Measurements from ENCODE around the gene TCP11L2. TPM values are rescaled to one million over a fixed set of nuclear protein-coding genes. Genes with fewer than 3 reads are reported as not detected.
A peak's percentile ranks its signal among the peaks of the same experiment; 100 is the strongest.

TCP11L2 gene
- total and polyA plus RNA-seq, 2 of the 13 experiments (the other 11 are each of a cell fraction or from before 2014, with no cell fraction given) = 4.6 to 24.1 TPM

GRCh38 chr12:106302401-106303201 lies at the start of gene TCP11L2 (continued):
- TF ChIP-seq PHB2 (IDR thresholded peaks at IDR 0.05; ENCODE audit: partially characterized antibody) (no peak), ELK4 (CRISPR knock-in tag; IDR thresholded peaks at IDR 0.05; ENCODE audit: borderline replicate concordance) (no peak), ZNF431 (CRISPR knock-in tag; IDR thresholded peaks at IDR 0.05; ENCODE audit: borderline replicate concordance, low read depth) (no peak), ZBTB21 (CRISPR knock-in tag; IDR thresholded peaks at IDR 0.05) (no peak), ZSCAN20 (CRISPR knock-in tag; IDR thresholded peaks at IDR 0.05; ENCODE audit: borderline replicate concordance) (no peak), REXO4 (CRISPR knock-in tag; IDR thresholded peaks at IDR 0.05; ENCODE audit: borderline replicate concordance) (no peak), RXRA (CRISPR knock-in tag; IDR thresholded peaks at IDR 0.05) (no peak; the same call in 1 of the 2 replicates), MBD4 (IDR thresholded peaks at IDR 0.05; ENCODE audit: borderline replicate concordance, low read length) (no peak), NR3C1 (CRISPR knock-in tag; IDR thresholded peaks at IDR 0.05) (no peak), ERF (CRISPR knock-in tag; IDR thresholded peaks at IDR 0.05) (no peak), ZNF737 (CRISPR knock-in tag; IDR thresholded peaks at IDR 0.05; ENCODE audit: borderline replicate concordance) (no peak), ZBTB3 (CRISPR knock-in tag; IDR thresholded peaks at IDR 0.05; ENCODE audit: borderline replicate concordance, low read depth) (no peak), SALL2 (CRISPR knock-in tag; IDR thresholded peaks at IDR 0.05) (no peak), ZBTB20 (CRISPR knock-in tag; IDR thresholded peaks at IDR 0.05; ENCODE audit: borderline replicate concordance, low read depth) (no peak), ATM (IDR thresholded peaks at IDR 0.05; ENCODE audit: borderline replicate concordance) (no peak), MAZ (IDR thresholded peaks at IDR 0.05; ENCODE audit: borderline replicate concordance, low read depth, low read length) (no peak), MAZ (CRISPR knock-in tag; IDR thresholded peaks at IDR 0.05; ENCODE audit: low read depth) (peak; percentile 72), NFKBIZ (CRISPR knock-in tag; IDR thresholded peaks at IDR 0.05) (no peak; the same call in 1 of the 2 replicates), PITX1 (CRISPR knock-in tag; IDR thresholded peaks at IDR 0.05) (no peak), SATB2 (CRISPR knock-in tag; IDR thresholded peaks at IDR 0.05) (no peak), ZNF234 (CRISPR knock-in tag; conservative IDR thresholded peaks at IDR 0.05) (no peak), ZNF414 (CRISPR knock-in tag; IDR thresholded peaks at IDR 0.05) (no peak), ZNF713 (CRISPR knock-in tag; IDR thresholded peaks at IDR 0.05) (0 out of 2 replicates have a peak, but pooled peaks have one; percentile 31), SSRP1 (CRISPR knock-in tag; IDR thresholded peaks at IDR 0.05) (no peak), THAP11 (CRISPR knock-in tag; IDR thresholded peaks at IDR 0.05) (peak; percentile 39), RFX3 (CRISPR knock-in tag; IDR thresholded peaks at IDR 0.05) (no peak), THAP9 (CRISPR knock-in tag; IDR thresholded peaks at IDR 0.05; ENCODE audit: borderline replicate concordance) (peak; percentile 51; the same call in 1 of the 2 replicates), ZBTB8A (CRISPR knock-in tag; IDR thresholded peaks at IDR 0.05; ENCODE audit: borderline replicate concordance, low read depth) (no peak)
